SW480 (cell line): ENCODE measurements around the gene PPM1D.
"Not testable (repeated sequence)": the region's sequence is repeated elsewhere in the genome, so short reads cannot be mapped to it uniquely, and the experiment has no call there.

Source experiments
- DNase-seq: peaks from one replicate; pipeline ENCODE4 v3.0.0-alpha.2; 2016; ENCODE audit warnings: low spot score

The PPM1D gene

DNA sequence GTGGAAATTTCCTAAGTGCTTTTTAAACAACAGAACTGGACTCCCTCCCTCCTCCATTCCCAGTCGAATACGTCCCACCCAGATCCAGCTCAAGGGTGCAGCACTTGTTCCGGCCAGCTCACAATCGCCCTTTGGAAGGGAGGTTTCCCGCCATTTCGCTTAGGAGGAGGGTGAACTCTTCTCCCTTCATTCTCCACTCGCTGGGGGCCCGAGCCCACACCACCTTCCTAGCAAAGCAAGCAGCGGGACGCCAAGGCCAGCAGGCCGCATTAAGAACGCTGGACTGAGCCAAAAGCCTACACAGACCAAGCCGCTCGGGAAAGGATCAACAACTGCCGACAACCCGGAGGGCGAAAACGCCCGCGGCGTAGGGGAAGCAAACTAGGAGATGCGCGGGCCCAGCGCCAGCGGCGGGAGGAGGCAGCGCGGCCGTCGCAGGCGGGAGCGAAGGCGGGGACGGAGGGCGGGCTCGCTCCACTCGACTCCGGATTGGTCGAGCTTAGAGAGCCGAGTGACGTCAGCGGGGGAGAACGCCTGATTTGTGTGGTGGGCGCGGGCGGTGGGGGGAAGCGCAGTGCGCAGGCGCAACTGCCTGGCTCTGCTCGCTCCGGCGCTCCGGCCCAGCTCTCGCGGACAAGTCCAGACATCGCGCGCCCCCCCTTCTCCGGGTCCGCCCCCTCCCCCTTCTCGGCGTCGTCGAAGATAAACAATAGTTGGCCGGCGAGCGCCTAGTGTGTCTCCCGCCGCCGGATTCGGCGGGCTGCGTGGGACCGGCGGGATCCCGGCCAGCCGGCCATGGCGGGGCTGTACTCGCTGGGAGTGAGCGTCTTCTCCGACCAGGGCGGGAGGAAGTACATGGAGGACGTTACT, at the start of gene PPM1D:
Gene PPM1D, plus strand, starts transcription at position 574 of the 870 bp plus-strand sequence. Its CDS starts 222 bp downstream, at position 796.
- peak; percentile 98 for DNase-seq

DNA sequence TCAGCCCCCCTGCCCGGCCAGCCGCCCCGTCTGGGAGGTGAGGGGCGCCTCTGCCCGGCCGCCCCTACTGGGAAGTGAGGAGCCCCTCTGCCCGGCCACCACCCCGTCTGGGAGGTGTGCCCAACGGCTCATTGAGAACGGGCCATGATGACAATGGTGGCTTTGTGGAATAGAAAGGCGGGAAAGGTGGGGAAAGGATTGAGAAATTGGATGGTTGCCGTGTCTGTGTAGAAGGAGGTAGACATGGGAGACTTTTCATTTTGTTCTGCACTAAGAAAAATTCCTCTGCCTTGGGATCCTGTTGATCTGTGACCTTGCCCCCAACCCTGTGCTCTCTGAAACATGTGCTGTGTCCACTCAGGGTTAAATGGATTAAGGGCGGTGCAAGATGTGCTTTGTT, 47.7 kb upstream of the PPM1D start:
- DNase-seq = not testable (repeated sequence)

DNA sequence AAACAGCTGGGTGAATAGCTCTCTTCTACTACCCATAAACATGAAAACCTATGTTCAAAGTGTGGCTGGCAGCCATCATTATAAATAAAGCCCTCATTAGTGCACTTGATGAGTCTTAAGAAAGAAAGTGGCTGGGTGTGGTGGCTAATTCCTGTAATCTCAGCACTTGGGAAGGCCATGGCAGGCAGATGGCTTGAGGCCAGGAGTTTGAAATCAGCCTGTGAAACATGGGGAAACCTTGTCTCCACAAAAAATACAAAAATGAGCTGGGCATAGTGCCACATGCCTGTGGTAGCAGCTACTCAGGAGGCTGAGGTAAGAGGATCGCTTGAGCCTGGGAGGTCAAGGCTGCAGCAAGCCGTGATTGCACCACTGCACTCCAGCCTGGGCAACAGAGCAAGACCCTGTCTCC, 45.6 kb upstream of the PPM1D start:
- no peak for DNase-seq

DNA sequence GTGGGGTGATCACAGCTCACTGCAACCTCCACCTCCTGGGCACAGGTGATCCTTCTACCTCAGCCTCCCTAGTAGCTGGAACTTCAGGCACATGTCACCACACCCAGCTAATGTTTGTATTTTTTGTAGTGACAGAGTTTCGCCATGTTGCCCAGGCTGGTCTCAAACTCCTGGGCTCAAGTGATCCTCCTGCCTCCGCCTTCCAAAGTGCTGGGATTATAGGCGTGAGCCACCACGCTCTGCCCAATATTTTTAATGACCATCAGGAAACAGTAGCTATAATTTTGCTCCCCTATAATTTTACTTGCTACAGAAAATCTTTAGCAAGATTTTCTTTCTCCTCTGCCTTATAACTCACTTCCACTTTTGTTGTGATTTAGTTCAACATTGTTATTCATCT, 44.2 kb upstream of the PPM1D start:
- no peak for DNase-seq

GRCh38 chr17:60557805-60558204, 42.2 kb upstream of the PPM1D start:
- no peak for DNase-seq

DNA sequence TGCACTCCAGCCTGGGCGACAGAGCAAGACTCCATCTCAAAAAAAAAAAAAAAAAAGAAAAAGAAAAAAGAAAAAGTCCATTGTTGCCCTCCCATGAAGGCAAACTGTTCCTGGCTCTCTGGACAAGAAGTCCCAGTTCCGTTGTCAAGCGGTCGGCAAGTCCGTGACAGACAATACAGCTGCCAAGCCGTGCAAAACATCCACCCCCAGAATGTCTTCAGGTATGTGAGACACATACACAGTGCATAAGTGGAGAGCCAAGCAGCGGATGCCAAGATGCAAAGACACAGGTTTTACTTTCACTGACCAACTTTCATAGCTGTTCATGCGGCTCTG, 40.4 kb upstream of the PPM1D start:
- DNase-seq = no peak

GRCh38 chr17:60559995-60560859, 39.8 kb upstream of the PPM1D start:
- no peak for DNase-seq

- no peak for DNase-seq
These were observed 39.1 kb upstream of the PPM1D start for GRCh38 chr17:60560860-60561257.

- DNase-seq = no peak
These were observed 37.6 kb upstream of the PPM1D start for GRCh38 chr17:60562421-60562820.

GRCh38 chr17:60563743-60564142, 36.2 kb upstream of the PPM1D start:
- no peak for DNase-seq

GRCh38 chr17:60565233-60565632, 34.8 kb upstream of the PPM1D start:
- DNase-seq = no peak

- DNase-seq = no peak
These were observed 26.5 kb upstream of the PPM1D start for GRCh38 chr17:60573236-60574051.

DNA sequence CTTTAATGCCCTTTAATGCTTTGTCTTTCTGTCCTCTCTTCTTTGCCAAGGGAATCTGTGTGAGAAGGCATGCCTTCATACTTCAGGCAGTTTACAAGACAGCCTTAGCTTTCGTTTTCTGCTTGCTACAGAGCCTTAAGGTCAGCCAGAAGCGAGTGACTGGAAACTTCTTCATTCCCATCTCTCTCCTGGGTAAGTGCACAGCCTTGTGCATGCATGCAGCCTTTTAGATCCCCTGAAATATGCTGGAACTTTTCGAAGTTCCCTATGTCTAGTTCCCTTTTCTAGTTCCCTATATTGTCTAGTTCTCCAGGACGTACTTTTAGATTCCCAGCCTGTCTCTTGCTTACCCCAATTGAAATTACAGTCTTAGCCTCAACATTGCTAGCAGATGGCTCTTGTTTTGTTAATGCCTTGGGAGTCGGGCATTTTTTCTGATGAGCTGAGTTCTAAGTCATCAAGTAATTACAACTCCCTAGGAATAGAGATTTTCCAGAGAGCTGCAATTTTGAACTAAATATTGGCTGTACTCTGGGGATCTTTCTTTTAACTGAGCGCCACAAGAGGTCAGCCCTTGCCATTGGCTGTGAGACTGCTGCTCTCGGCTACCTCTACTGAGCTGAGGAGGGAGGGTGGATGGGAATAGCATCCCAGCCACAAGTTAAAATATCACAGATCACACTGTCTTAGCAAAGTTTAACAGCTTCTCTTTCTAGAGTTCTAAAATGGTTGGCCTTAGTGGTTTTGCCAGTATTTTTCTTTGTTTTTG, 22.7 kb upstream of the PPM1D start:
- no peak for DNase-seq

DNA sequence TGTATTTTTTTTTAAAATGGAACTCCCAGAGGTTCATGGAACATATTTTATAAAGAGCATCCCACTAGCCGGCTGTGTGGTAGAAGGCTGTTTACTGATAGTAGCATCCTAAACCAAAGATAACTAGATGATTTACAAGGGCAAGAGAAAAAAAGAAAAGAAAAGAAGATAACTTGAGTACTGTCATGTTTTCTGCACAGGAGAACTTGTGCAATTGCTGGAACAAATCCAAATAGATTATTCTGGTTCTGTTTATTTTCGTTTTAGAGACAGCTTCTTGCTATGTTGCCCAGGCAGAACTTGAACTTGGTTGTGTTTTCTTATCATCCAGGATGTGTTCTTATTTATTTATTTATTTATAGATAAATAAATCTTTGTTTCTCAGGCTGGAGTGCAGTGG, 20.9 kb upstream of the PPM1D start:
- no peak for DNase-seq

- no peak for DNase-seq
These were observed 20.4 kb upstream of the PPM1D start for GRCh38 chr17:60579551-60579950.

DNA sequence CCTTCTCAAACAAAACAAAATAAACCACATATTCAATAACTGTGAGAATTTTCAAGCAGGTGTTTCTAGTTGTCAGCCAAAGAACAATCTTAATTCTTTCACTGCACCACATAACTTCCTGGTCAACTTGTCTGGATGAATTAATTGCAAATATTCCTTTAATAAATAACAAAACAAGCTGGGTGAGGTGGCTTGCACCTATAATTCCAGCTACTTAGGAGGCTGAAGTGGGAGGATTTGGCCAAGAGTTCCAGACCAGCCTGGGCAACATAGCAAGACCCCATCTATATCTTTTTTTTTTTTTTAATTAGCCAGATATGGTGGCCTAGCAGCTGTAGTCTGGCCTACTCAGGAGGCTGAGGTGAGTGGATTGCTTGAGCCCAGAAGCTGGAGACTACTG, 17.0 kb upstream of the PPM1D start:
- no peak for DNase-seq

- no peak for DNase-seq
These were observed 14.1 kb upstream of the PPM1D start for GRCh38 chr17:60585887-60586286.

GRCh38 chr17:60586288-60586974, 13.6 kb upstream of the PPM1D start:
- no peak for DNase-seq

DNA sequence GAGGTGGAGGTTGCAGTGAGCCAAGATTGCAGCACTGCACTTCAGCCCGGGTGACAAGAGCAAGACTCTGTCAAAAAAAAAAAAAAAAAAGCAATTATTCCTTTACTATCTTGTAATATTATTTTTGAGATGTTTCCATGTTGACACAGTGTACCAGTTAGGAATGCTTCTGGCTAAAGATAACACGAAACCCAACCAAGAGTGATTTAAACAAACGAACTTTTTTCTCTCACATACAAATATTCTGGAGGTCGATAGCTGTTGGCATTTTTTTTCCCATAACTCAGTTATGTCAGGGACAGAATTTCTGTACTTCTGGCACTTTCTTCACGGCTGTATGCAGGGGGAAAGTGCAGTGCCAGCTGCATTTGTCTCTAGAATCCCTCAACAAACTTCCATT, 9.9 kb upstream of the PPM1D start:
- DNase-seq = no peak

DNA sequence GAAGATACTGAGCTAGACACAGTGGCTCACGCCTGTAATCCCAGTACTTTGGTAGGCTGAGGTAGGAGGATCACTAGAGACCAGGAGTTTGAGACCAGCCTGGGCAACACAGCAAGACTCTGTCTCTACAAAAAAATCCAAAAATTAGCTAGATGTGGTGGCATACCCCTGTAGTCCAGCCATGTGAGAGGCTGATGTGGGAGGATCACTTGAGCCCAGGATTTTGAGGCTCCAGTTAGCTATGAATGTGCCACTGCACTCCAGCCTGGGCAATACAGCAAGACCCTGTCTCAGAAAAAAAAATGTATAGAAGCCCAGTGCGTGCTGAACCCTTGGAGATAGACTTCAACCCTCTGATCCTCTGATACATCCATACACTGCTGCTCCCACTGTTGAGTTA, 7.2 kb upstream of the PPM1D start:
- no peak for DNase-seq

DNA sequence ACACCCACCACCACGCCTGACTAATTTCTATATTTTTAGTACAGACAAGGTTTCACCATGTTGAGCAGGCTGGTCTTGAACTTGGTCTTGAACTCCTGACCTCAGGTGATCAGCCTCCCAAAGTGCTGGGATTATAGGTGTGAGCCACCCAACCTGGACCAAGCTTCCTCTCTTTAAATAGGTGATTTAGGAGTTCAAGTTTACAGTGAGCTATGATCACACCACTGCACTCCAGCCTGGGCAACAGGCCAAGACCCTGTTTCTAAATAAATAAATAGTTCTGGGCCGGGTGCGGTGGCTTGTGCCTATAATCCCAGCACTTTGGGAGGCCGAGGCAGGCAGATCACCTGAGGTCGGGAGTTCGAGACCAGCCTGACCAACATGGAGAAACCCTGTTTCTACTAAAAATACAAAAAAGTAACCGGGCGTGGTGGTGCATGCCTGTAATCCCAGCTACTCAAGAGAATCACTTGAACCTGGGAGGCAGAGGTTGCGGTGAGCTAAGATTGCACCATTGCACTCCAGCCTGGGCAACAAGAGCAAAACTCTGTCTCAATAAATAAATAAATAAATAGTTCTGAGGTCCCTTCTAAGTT, 6.5 kb upstream of the PPM1D start:
- not testable (repeated sequence) for DNase-seq
